ENCODE measurements around the gene NRXN3.

DNA sequence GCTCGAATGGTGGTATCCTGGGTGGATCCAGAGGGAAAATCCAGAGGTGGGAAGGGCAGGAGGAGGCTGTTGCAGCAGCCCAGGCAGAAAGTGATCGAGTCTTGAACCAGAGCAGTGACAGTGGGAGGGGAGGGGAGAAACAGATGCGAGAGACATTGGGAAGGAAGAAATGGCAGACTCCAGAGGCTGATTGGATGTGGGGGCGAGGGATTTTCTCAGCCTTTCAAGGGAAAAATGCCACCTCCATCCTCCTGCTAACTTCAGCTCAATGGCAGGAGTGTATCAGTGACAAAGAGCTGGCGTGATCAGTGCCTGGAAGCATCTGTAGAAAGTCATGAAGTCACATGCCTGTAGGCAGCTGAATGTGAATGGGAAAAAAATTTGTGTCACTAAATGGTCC lies 38.6 kb upstream of the NRXN3 start:
- TF ChIP-seq, protein P1, sequence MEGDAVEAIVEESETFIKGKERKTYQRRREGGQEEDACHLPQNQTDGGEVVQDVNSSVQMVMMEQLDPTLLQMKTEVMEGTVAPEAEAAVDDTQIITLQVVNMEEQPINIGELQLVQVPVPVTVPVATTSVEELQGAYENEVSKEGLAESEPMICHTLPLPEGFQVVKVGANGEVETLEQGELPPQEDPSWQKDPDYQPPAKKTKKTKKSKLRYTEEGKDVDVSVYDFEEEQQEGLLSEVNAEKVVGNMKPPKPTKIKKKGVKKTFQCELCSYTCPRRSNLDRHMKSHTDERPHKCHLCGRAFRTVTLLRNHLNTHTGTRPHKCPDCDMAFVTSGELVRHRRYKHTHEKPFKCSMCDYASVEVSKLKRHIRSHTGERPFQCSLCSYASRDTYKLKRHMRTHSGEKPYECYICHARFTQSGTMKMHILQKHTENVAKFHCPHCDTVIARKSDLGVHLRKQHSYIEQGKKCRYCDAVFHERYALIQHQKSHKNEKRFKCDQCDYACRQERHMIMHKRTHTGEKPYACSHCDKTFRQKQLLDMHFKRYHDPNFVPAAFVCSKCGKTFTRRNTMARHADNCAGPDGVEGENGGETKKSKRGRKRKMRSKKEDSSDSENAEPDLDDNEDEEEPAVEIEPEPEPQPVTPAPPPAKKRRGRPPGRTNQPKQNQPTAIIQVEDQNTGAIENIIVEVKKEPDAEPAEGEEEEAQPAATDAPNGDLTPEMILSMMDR (IDR thresholded peaks at IDR 0.05), result no peak
- TF ChIP-seq EZH2 (IDR thresholded peaks at IDR 0.05; ENCODE audit: borderline replicate concordance, insufficient read depth, low read depth, low read length, poor library complexity, severe bottlenecking), result no peak
